ENCODE results near the gene STRA8. TPM values are rescaled to one million over a fixed set of nuclear protein-coding genes. Genes with fewer than 3 reads are reported as not detected.
"Not testable (repeated sequence)": the region's sequence is repeated elsewhere in the genome, so short reads cannot be mapped to it uniquely, and the experiment has no call there.

Gene STRA8
- total RNA-seq, 1 experiment from 2014 or later = not detected

DNA sequence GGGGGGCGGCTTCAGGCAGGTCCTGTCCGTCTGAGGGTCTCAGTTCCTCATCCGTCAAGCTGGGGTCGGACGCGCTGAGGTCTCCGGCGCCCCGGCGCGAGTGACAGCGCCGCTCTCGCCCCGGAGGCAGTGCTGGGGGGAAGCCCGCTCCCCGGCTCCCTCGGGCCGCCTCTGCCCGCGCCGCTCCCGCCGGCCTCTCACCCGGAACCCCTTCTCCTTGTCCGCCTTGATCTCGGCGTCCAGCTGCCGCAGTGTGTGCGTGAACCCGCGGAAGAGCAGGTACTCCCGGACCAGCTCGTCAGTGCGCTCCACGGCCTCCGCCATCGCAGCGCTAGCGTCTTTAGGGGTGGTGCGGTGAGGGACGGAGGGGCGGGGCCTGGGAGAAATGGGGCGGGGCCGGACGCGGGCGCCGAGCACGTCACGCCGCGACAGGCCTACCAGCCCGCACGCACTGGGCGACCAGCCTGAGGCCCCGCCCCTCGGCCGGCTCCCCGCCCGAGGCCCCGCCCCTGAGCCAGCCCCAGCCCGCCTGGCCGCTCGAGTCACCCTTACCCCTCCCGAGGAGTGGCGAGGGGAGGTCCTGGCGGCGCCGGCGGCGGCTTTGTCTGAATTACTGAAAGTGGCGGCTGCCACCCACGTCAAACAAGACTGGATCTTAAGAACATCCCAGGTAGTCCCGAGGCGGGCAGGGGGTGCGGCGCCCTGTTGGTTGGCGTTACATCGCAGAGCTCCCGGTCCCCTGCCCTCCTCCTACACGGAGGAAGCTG lies 22.3 kb upstream of the STRA8 start, which contains the start of gene WDR91:
Gene WDR91 (minus strand): TSS at position 348 of the 767 bp plus-strand sequence. CDS start 24 bp downstream, at position 324.
- Histone ChIP-seq H3K27me3 (ENCODE audit: insufficient read depth, low read length) (no peaks in the 10 kb centered on the region), H3K14ac (ENCODE audit: insufficient read depth, low read length) (peak within 1 kb of the TSS; percentile 94), H2BK15ac (ENCODE audit: low read depth, low read length) (no peak within 1 kb of the TSS), H3K27ac (ENCODE audit: insufficient read length, low read depth, low read length) (no peak within 1 kb of the TSS), H3K56ac (ENCODE audit: insufficient read length, low read depth, low read length) (no peak within 1 kb of the TSS), H3K23me2 (ENCODE audit: insufficient read length, low read depth, low read length, poor library complexity, severe bottlenecking) (peaks cover 8% of the 10 kb centered on the region), H2BK20ac (ENCODE audit: low read depth, low read length, poor library complexity, severe bottlenecking) (no peak within 1 kb of the TSS), H4K5ac (ENCODE audit: insufficient read length, low read depth, low read length) (no peak within 1 kb of the TSS), H3K4me1 (ENCODE audit: insufficient read depth, low read length) (0 out of 2 replicates have a peak, but pooled peaks cover 2% of the 10 kb centered on the region), H3K18ac (ENCODE audit: insufficient read length, low read depth, low read length) (no peak within 1 kb of the TSS), H3K4ac (ENCODE audit: low read depth, low read length) (no peak within 1 kb of the TSS), H4K20me1 (ENCODE audit: control insufficient read depth, insufficient read depth, insufficient read length) (no peaks in the 10 kb centered on the region), H2BK120ac (ENCODE audit: low read depth, low read length, poor library complexity, severe bottlenecking) (no peak within 1 kb of the TSS), H4K8ac (replicated peaks; ENCODE audit: insufficient read length, low read depth, low read length) (no peak within 1 kb of the TSS), H3K9me3 (ENCODE audit: control insufficient read depth, low read depth, low read length) (no peaks in the 10 kb centered on the region), H2AFZ (ENCODE audit: low read length) (peak within 1 kb of the TSS; percentile 34), H3K79me2 (ENCODE audit: insufficient read depth, low read length) (no peaks in the 10 kb centered on the region), H3K23ac (ENCODE audit: insufficient read length, low read depth, low read length) (no peak within 1 kb of the TSS), H3K79me1 (ENCODE audit: insufficient read depth, low read depth, low read length, poor library complexity, severe bottlenecking) (no peaks in the 10 kb centered on the region), H2AK5ac (ENCODE audit: insufficient read length, low read length) (no peak within 1 kb of the TSS), H2BK5ac (ENCODE audit: insufficient read length, low read length) (no peak within 1 kb of the TSS), H4K91ac (ENCODE audit: insufficient read length, low read depth, low read length) (no peak within 1 kb of the TSS), H3K9ac (ENCODE audit: extremely low read depth, insufficient read length, low read length) (peak within 1 kb of the TSS; percentile 72), H3T11ph (ENCODE audit: low read length) (no peak within 1 kb of the TSS), H2BK12ac (ENCODE audit: insufficient read length, low read depth, low read length) (no peak within 1 kb of the TSS), H3K4me2 (ENCODE audit: insufficient read depth, insufficient read length, low read length) (peak within 1 kb of the TSS; percentile 85)
- Mint-ChIP-seq H3K27me3 (ENCODE audit: low read depth) (peaks cover 10% of the 10 kb centered on the region), H3K9me3 (no peaks in the 10 kb centered on the region), H3K4me3 (peak within 1 kb of the TSS; percentile 92 to 96), H3K4me1 (peaks cover 10 to 25% of the 10 kb centered on the region in 2 experiments), H3K27ac (peak within 1 kb of the TSS in 1 of 3 experiments; percentile 97; a peak in 2 of 7 replicates), H3K36me3 (ENCODE audit: insufficient read depth in 1 of 3, low read depth in 3 of 3) (peaks cover 0 to under 1% (median 0%) of the 10 kb centered on the region in 3 experiments; a peak in 1 of 7 replicates)
- WGBS (ENCODE audit: extremely low coverage, insufficient read length, low lambda C conversion rate) = no CpG with 5 or more reads among the region's 82 CpGs
- DNase-seq = peak; percentile 97
- no peak for TF ChIP-seq CTCF (conservative IDR thresholded peaks at IDR 0.05)

DNA sequence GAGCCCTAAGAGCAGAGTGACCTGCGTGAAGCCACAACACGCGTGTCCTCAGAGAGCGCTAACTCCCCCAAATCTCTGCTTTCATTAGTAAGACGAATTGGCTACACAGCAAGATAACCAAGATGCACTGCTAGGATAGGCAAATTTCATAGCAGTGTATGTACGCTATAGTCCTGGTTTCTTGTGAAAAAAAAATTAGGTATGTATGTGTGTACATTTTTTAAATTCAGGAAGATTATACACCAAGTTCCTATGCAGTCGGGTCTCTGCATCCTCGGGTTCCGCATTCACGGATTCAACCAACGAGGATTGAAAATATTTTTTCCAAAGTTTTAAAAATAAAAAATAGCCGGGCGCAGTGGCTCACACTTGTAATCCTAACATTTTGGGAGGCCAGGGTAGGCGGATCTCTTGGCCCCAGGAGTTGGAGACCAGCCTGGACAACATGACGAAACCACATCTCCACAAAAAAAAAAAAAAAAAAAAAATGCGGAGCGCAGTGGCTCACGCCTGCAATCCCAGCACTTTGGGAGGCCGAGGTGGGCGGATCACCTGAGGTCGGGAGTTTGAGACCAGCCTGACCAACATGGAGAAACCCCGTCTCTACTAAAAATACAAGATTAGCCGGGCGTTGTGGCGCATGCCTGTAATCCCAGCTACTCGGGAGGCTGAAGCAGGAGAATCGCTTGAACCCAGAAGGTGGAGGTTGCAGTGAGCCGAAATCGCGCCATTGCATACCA lies 21.5 kb upstream of the STRA8 start:
- H3K56ac ChIP-seq (ENCODE audit: insufficient read length, low read depth, low read length); H4K5ac ChIP-seq (ENCODE audit: insufficient read length, low read depth, low read length); H2AK5ac ChIP-seq (ENCODE audit: insufficient read length, low read length); H3K23me2 ChIP-seq (ENCODE audit: insufficient read length, low read depth, low read length, poor library complexity, severe bottlenecking); H2BK120ac ChIP-seq (ENCODE audit: low read depth, low read length, poor library complexity, severe bottlenecking); H2BK12ac ChIP-seq (ENCODE audit: insufficient read length, low read depth, low read length); H3K9me3 ChIP-seq (ENCODE audit: control insufficient read depth, low read depth, low read length); H4K20me1 ChIP-seq (ENCODE audit: control insufficient read depth, insufficient read depth, insufficient read length); H3K27ac Mint-ChIP-seq; H3K4ac ChIP-seq (ENCODE audit: low read depth, low read length); H3K4me1 ChIP-seq (ENCODE audit: insufficient read depth, low read length); H3K27ac ChIP-seq (ENCODE audit: insufficient read length, low read depth, low read length); H3K18ac ChIP-seq (ENCODE audit: insufficient read length, low read depth, low read length); H2BK5ac ChIP-seq (ENCODE audit: insufficient read length, low read length); H3K79me1 ChIP-seq (ENCODE audit: insufficient read depth, low read depth, low read length, poor library complexity, severe bottlenecking); H3K79me2 ChIP-seq (ENCODE audit: insufficient read depth, low read length); H3T11ph ChIP-seq (ENCODE audit: low read length); H3K9me3 Mint-ChIP-seq; H4K8ac ChIP-seq (replicated peaks; ENCODE audit: insufficient read length, low read depth, low read length); H2BK20ac ChIP-seq (ENCODE audit: low read depth, low read length, poor library complexity, severe bottlenecking); H2BK15ac ChIP-seq (ENCODE audit: low read depth, low read length); H4K91ac ChIP-seq (ENCODE audit: insufficient read length, low read depth, low read length); H3K27me3 Mint-ChIP-seq (ENCODE audit: low read depth); H3K23ac ChIP-seq (ENCODE audit: insufficient read length, low read depth, low read length); H3K27me3 ChIP-seq (ENCODE audit: insufficient read depth, low read length); DNase-seq; H3K36me3 Mint-ChIP-seq (ENCODE audit: insufficient read depth in 1 of 3, low read depth in 3 of 3): not testable (repeated sequence)
- Histone ChIP-seq H3K9ac (ENCODE audit: extremely low read depth, insufficient read length, low read length) (peak overlapping the region; percentile 72), H3K4me2 (ENCODE audit: insufficient read depth, insufficient read length, low read length) (peak overlapping the region; percentile 85), H3K14ac (ENCODE audit: insufficient read depth, low read length) (peak overlapping the region; percentile 76; the same call in 1 of the 2 replicates), H2AFZ (ENCODE audit: low read length) (peak overlapping the region; percentile 34)
- WGBS (ENCODE audit: extremely low coverage, insufficient read length, low lambda C conversion rate) = no CpG with 5 or more reads among the region's 30 CpGs
- peaks cover 10 to 25% of the 10 kb centered on the region in 2 experiments for H3K4me1 Mint-ChIP-seq
- peak overlapping the region; percentile 92 to 96 for H3K4me3 Mint-ChIP-seq

Data from H9 (cell line).